Mammary epithelial cell (primary cell): ENCODE data around the gene CDH11.

Experiments
- CTCF ChIP-seq, 2 donors: IDR thresholded peaks in 1 of 2; conservative IDR thresholded peaks in 1 of 2; 2 replicates each; pipeline ENCODE4 v1.5.1; 2011 to 2012; ENCODE audit warnings: inconsistent platforms in 2 of 2, low read length in 2 of 2, mild to moderate bottlenecking in 2 of 2, control low read depth in 1 of 2, low read depth in 1 of 2; ENCODE audit not compliant: insufficient read depth in 1 of 2; ENCODE audit errors: extremely low read depth in 1 of 2
- EZH2 ChIP-seq: IDR thresholded peaks from 2 replicates; pipeline ENCODE4 v1.6.1; 2012; ENCODE audit warnings: low read length, inconsistent platforms, borderline replicate concordance

- TF ChIP-seq CTCF (conservative IDR thresholded peaks at IDR 0.05 in 1 of 2, IDR thresholded peaks at IDR 0.05 in 1 of 2; ENCODE audit: extremely low read depth in 1 of 2, insufficient read depth in 1 of 2, low read depth in 1 of 2, low read length in 2 of 2) (no peak), EZH2 (no peak)
These were observed 83.8 kb downstream of the CDH11 start for GRCh38 chr16:65038100-65038499.
